GM08714 (cell line): ENCODE measurements around the gene HMG20A.

Experiments used
- H3K4me3 ChIP-seq: fragments of 200-500 bp; sonication (Bioruptor generic); 2 replicates; pipeline ENCODE4 v1.5.1; 2014; ENCODE audit warnings: mild to moderate bottlenecking, low read length, inconsistent platforms
- ZNF274 ChIP-seq: IDR thresholded peaks from 2 replicates; pipeline ENCODE4 v1.6.1; 2012; ENCODE audit warnings: mild to moderate bottlenecking, low read depth, low read length

Gene HMG20A

DNA sequence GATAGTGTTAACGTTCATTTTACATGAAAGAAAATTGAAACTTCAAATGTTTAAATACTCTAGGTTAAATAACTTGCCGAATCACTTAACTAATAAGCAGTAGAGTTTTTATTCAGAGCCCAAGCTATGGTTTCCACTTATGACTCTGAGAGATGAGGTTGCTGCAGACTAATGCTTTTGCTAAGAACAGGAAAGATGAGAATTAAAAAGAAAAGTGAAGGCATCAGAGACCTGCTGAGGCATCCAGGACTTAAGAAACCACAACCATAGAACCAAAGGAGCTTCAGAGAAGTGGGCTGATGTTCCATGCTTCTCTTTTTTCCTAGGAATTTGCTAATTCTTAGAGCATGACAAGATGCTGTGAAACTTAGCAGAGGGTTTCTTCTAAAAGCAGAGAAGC lies 9.5 kb downstream of the HMG20A start:
- no peak overlapping the region for H3K4me3 ChIP-seq
- TF ChIP-seq ZNF274: no peak

- no peak for TF ChIP-seq ZNF274
- H3K4me3 ChIP-seq: no peak overlapping the region
Observed at GRCh38 chr15:77430652-77431051, 10.0 kb downstream of the HMG20A start.

- no peak for TF ChIP-seq ZNF274
Observed at GRCh38 chr15:77436822-77437221, 16.1 kb downstream of the HMG20A start.

GRCh38 chr15:77437264-77437663 lies 16.6 kb downstream of the HMG20A start:
- H3K4me3 ChIP-seq: no peak overlapping the region
- TF ChIP-seq ZNF274: no peak

More at GRCh38 chr15:77436822-77437221, 16.1 kb downstream of the HMG20A start:
- H3K4me3 ChIP-seq: no peak overlapping the region

DNA sequence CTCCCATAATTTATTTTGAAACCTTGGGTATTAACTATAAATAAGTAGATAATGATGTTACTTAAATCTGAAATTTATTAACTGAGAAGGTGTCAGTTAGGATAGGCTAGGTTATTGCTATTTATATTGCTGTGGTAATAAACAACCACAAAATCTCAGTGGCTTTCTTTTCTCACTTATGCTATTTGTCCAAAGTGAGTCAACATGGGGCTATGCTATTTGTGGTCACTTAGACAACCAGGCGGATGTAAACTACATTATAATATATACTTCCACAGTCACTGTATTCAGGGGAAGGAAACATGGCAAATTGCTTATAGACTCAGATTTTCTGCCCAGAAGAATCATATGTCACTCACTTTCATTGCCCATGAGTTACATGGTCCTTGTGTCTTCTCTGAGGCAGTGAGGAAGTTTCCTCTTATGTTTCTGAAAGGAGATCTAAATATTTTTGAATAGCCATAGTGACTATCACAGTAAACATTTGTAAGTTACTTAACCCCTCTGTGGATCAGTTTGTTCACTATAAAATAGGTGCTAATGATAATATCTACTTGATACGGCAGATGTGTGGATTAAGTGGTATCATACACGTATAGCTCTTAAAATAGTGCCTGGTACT lies 19.8 kb downstream of the HMG20A start:
- TF ChIP-seq ZNF274: no peak
- no peak overlapping the region for H3K4me3 ChIP-seq

- H3K4me3 ChIP-seq: no peak overlapping the region
- no peak for TF ChIP-seq ZNF274
Observed at GRCh38 chr15:77446840-77447390, 26.2 kb downstream of the HMG20A start.

- no peak for TF ChIP-seq ZNF274
- H3K4me3 ChIP-seq: no peak overlapping the region
Observed at GRCh38 chr15:77454265-77454664, 33.6 kb downstream of the HMG20A start.

DNA sequence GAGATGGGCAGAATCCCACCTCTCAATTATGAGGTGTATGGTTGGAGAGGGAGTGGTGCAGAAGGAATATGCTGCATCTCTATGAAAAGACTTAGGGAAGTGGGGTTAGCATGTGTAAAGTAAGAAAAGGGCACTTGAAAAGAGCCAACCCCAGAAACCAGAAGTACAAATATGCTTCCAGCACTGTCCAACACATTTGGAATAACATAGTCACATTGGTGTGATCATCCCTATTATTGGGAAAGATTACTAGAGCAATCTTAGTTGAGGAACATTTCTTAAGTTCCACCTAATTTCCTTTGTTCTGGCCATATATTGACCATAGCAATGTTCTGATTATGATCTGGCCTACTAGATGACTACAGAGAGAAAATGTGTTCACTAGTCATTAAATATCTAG lies 34.3 kb downstream of the HMG20A start:
- no peak overlapping the region for H3K4me3 ChIP-seq
- TF ChIP-seq ZNF274: no peak

- no peak for TF ChIP-seq ZNF274
Observed at GRCh38 chr15:77455696-77456321, 35.1 kb downstream of the HMG20A start.

GRCh38 chr15:77456746-77457145 lies 36.1 kb downstream of the HMG20A start:
- no peak overlapping the region for H3K4me3 ChIP-seq
- no peak for TF ChIP-seq ZNF274

More at GRCh38 chr15:77455696-77456321, 35.1 kb downstream of the HMG20A start:
- no peak overlapping the region for H3K4me3 ChIP-seq

GRCh38 chr15:77457191-77457904 lies 36.7 kb downstream of the HMG20A start:
- H3K4me3 ChIP-seq: no peak overlapping the region
- no peak for TF ChIP-seq ZNF274

- TF ChIP-seq ZNF274: no peak
- no peak overlapping the region for H3K4me3 ChIP-seq
Observed at GRCh38 chr15:77457905-77458265, 37.2 kb downstream of the HMG20A start.

- TF ChIP-seq ZNF274: no peak
- no peak overlapping the region for H3K4me3 ChIP-seq
Observed at GRCh38 chr15:77459031-77459430, 38.3 kb downstream of the HMG20A start.

- H3K4me3 ChIP-seq: no peak overlapping the region
- no peak for TF ChIP-seq ZNF274
Observed at GRCh38 chr15:77461486-77461885, 40.8 kb downstream of the HMG20A start.
